HepG2 (cell line): ENCODE results near the gene PNN. TPM values are rescaled to one million over a fixed set of nuclear protein-coding genes. Genes with fewer than 3 reads are reported as not detected.
A peak's percentile ranks its signal among the peaks of the same experiment; 100 is the strongest.

Source experiments
- AKAP8 ChIP-seq: sonication (generic); formaldehyde crosslinking; IDR thresholded peaks from 2 replicates; pipeline ENCODE4 v1.5.1; 2020; ENCODE audit warnings: mild to moderate bottlenecking, missing genetic modification reagents
- ARID5B ChIP-seq: IDR thresholded peaks from 2 replicates; pipeline ENCODE4 v1.4.0; 2020; ENCODE audit warnings: mild to moderate bottlenecking, missing genetic modification reagents
- ERF ChIP-seq: IDR thresholded peaks from 2 replicates; pipeline ENCODE4 v1.6.1; 2018; ENCODE audit warnings: missing biosample characterization, missing genetic modification reagents
- FOXP4 ChIP-seq: sonication (generic); formaldehyde crosslinking; IDR thresholded peaks from 2 replicates; pipeline ENCODE4 v1.4.0; 2020; ENCODE audit warnings: missing genetic modification reagents
- GABPB1 ChIP-seq: IDR thresholded peaks from 2 replicates; pipeline ENCODE4 v1.6.1; 2016; ENCODE audit warnings: mild to moderate bottlenecking, missing genetic modification reagents, moderate library complexity, missing compliant biosample characterization
- IKZF1 ChIP-seq: fragments of 450-650 bp; IDR thresholded peaks from 2 replicates; pipeline ENCODE4 v1.7.1; 2016
- NKX3-1 ChIP-seq: sonication (generic); formaldehyde crosslinking; IDR thresholded peaks from 2 replicates; pipeline ENCODE4 v1.5.0; 2020; ENCODE audit warnings: missing genetic modification reagents
- SALL1 ChIP-seq: sonication (generic); formaldehyde crosslinking; IDR thresholded peaks from 2 replicates; pipeline ENCODE4 v1.8.0; 2022; ENCODE audit warnings: mild to moderate bottlenecking, missing genetic modification reagents
- SETDB1 ChIP-seq: sonication (generic); formaldehyde crosslinking; IDR thresholded peaks from 2 replicates; pipeline ENCODE4 v1.5.1; 2020; ENCODE audit warnings: missing genetic modification reagents, mild to moderate bottlenecking, borderline replicate concordance
- SMARCC2 ChIP-seq: fragments of 450-650 bp; IDR thresholded peaks from 2 replicates; pipeline ENCODE4 v1.6.1; 2017; ENCODE audit warnings: antibody characterized with exemption, mild to moderate bottlenecking
- SMC3 ChIP-seq: IDR thresholded peaks from 2 replicates; pipeline ENCODE4 v1.6.1; 2011; ENCODE audit warnings: low read length, improper control_type of control experiment
- WIZ ChIP-seq: sonication (generic); formaldehyde crosslinking; IDR thresholded peaks from 2 replicates; pipeline ENCODE4 v1.5.1; 2020; ENCODE audit warnings: mild to moderate bottlenecking, missing genetic modification reagents
- ZFY ChIP-seq: sonication (generic); formaldehyde crosslinking; IDR thresholded peaks from 2 replicates; pipeline ENCODE4 v1.4.0; 2020; ENCODE audit warnings: missing genetic modification reagents
- ZNF646 ChIP-seq: sonication (generic); formaldehyde crosslinking; IDR thresholded peaks from 2 replicates; pipeline ENCODE4 v1.9.0; 2021; ENCODE audit warnings: mild to moderate bottlenecking, missing genetic modification reagents
- ZNF670 ChIP-seq: sonication (generic); formaldehyde crosslinking; IDR thresholded peaks from 2 replicates; pipeline ENCODE4 v1.8.0; 2022; ENCODE audit warnings: mild to moderate bottlenecking, missing genetic modification reagents, borderline replicate concordance
- ZNF816 ChIP-seq: sonication (generic); formaldehyde crosslinking; IDR thresholded peaks from 2 replicates; pipeline ENCODE4 v1.8.0; 2022; ENCODE audit warnings: missing genetic modification reagents, mild to moderate bottlenecking, borderline replicate concordance
- polyA plus RNA-seq, 8 experiments: library from polyadenylated mRNA; depleted of rRNA in 3 of 8; stranded (reverse) in 7 of 8; unstranded in 1 of 8; fragments of >200 nt; fragmentation: Illumina TruSeq in 4 of 8; extraction: Trizol in 4 of 8; gene quantifications; 2 replicates each; pipeline versions ENCODE4 v1.2.1 to v1.2.3, GENCODE V29; 2011 to 2016; ENCODE audit warnings: low read depth in 4 of 8, missing spikeins in 1 of 8, mixed read lengths in 1 of 8; ENCODE audit not compliant: insufficient read depth in 1 of 8
- total RNA-seq, 5 experiments: library from RNA; depleted of rRNA; stranded (reverse); fragments of >200 nt; fragmentation: Illumina TruSeq; extraction: Trizol; gene quantifications; 2 replicates each; pipeline ENCODE4 v1.2.3, GENCODE V29; 2016; ENCODE audit warnings: low read depth in 1 of 5
- TF ChIP-seq, protein P1 (sequence below): sonication (generic); formaldehyde crosslinking; IDR thresholded peaks from 2 replicates; pipeline ENCODE4 v1.5.0; 2020; ENCODE audit warnings: missing genetic modification reagents

The PNN gene
- total and polyA plus RNA-seq, 2 of the 13 experiments (the other 11 are each of a cell fraction or from before 2014, with no cell fraction given): 58.0 to 214 TPM

GRCh38 chr14:39175445-39176262 lies 600 bp downstream of the PNN start (continued):
- peak; percentile 66 for TF ChIP-seq WIZ
- no peak for TF ChIP-seq IKZF1
- TF ChIP-seq ZNF670 (CRISPR knock-in tag): peak; percentile 97
- no peak for TF ChIP-seq SMARCC2
- peak; percentile 43 for TF ChIP-seq NKX3-1 (CRISPR knock-in tag)
- TF ChIP-seq SMC3: no peak
- peak; percentile 97; the same call in 1 of the 2 replicates for TF ChIP-seq ZNF816 (CRISPR knock-in tag)
- no peak for TF ChIP-seq ARID5B (CRISPR knock-in tag)
- TF ChIP-seq ERF (CRISPR knock-in tag): no peak; the same call in 1 of the 2 replicates
- TF ChIP-seq SETDB1 (CRISPR knock-in tag): no peak
- no peak for TF ChIP-seq SALL1
- TF ChIP-seq GABPB1 (CRISPR knock-in tag): peak; percentile 38
- peak; percentile 97 for TF ChIP-seq ZFY (CRISPR knock-in tag)
- peak; percentile 40; the same call in 1 of the 2 replicates for TF ChIP-seq AKAP8
- TF ChIP-seq, protein P1, sequence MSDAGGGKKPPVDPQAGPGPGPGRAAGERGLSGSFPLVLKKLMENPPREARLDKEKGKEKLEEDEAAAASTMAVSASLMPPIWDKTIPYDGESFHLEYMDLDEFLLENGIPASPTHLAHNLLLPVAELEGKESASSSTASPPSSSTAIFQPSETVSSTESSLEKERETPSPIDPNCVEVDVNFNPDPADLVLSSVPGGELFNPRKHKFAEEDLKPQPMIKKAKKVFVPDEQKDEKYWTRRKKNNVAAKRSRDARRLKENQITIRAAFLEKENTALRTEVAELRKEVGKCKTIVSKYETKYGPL (CRISPR knock-in tag): 0 out of 2 replicates have a peak, but pooled peaks have one; percentile 17
- peak; percentile 77; the same call in 1 of the 2 replicates for TF ChIP-seq ZNF646 (CRISPR knock-in tag)
- TF ChIP-seq FOXP4: no peak
